ENCODE measurements around the gene CCL11.

Gene CCL11

DNA sequence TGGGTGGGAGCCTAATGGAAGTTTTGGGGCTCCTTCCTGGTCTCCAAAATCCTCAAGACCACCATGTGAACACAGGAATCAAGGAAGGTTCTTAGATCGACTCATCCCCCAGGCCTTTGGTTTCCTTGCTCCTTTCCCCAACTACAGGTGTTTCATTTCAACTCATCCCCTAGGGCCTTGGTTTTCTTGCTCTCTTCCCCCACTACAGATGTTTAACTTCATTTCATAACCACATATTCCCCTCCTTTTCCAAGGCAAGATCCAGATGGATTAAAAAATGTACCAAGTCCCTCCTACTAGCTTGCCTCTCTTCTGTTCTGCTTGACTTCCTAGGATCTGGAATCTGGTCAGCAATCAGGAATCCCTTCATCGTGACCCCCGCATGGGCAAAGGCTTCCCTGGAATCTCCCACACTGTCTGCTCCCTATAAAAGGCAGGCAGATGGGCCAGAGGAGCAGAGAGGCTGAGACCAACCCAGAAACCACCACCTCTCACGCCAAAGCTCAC, at the start of gene CCL11:
CCL11 (plus strand) TSS at position 457 of the 507 bp plus-strand sequence. CDS start 67 bp downstream, outside the sequence.
- DNase-seq, result no peak

DNA sequence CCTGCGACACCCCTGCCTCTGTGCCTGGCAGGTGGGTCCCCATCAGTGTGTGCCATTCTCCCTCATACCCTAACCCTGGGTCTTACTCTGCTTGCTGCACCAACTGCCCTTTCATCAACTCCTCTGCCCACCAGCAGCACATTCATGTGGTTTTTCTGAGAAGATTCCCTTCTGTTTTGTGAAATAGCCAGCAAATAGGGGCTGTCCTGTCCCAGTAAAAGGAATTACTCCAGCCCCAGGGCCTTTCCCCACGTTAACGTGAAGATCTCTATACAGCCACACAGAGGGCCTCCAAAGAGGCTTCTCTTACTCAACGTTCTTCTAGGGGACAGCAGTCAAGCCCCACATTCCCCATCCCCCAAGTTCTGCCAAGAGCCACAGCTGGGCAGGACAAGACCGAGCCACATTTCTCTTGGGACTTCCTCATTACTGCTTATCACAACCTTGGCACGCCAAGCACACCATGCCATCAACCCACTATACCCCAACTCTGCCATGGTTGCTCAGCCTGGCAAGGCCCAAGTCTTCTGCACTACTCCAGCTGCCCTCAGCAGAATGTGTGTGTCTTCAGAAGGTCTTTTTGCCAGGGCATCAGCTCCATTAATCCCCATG, 49.2 kb upstream of the CCL11 start:
- DNase-seq, result no peak

DNA sequence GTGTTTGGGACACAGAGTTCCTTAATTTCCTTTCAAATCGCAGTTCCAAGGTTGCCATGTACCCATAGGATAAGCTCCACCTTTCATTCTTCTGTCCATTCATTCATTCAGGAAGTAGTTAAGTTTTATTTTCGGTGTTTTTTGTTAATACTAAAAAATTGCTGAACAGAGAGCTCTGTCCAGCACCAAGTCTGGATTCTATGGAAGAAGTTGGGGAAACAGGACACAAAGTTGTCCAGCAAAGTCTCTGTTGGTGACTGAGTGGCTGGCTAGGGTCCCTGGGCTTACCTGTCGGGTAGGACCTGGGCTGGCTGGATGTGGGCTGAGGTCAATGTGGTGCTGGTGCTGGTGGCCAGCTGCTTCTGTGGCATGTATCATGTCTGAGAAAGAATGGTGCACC, 48.1 kb upstream of the CCL11 start:
- DNase-seq, result no peak

DNA sequence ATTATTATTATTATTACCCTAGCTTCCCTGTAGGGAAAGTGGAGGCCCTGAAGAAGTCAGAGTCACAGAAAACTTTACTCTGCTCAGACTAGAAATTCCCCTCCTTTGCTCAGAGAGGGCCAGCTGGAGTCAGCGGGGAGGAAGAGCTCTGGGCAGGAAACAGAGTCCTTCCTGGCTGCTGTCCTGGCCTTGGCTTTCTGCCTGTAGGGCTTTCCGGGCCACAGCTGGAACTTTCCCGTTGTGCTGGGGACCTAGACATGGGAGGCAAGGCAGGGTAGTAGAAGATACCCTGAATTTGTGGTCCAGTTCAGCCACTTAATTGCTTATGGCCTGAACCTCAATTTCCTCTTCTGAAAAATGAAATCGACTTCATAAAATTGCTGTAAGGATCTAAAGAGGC, 44.5 kb upstream of the CCL11 start:
- no peak for DNase-seq

DNA sequence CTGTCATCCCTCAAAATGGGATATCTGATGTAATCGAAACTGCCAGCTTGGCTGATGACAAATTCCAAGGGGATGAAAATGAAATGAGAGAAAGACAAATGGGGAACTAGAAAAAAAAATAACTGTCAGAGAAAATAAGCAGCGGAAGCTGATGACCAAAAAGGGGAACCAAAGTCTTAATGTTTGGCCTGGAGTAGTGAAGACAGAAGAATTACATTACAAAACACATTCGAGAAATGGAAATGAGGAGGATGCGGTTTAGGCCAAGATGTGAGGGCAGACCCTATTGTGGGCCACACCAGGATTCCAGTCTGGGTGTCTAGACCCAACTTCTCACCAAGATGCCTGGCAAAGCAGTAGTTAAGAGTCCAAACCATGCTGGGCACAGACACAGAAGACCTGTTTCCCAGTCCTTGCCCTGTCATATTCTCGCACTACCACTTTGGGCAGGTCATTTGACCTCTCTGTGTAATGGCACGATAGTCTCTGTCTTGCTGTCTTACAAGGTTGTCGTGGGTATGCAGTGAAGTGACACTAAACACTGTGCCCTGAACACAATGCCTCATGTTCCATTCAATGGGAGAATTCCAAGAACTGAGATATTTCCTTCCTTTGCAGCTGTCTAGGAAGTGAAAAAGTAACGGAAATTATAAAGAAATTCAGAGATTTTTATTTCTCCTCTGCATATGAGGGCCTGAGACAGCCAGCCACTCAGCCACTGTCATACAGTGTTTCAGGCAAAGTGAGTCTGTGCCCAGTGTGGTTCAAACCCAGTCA, 42.8 kb upstream of the CCL11 start:
- no peak for DNase-seq

DNA sequence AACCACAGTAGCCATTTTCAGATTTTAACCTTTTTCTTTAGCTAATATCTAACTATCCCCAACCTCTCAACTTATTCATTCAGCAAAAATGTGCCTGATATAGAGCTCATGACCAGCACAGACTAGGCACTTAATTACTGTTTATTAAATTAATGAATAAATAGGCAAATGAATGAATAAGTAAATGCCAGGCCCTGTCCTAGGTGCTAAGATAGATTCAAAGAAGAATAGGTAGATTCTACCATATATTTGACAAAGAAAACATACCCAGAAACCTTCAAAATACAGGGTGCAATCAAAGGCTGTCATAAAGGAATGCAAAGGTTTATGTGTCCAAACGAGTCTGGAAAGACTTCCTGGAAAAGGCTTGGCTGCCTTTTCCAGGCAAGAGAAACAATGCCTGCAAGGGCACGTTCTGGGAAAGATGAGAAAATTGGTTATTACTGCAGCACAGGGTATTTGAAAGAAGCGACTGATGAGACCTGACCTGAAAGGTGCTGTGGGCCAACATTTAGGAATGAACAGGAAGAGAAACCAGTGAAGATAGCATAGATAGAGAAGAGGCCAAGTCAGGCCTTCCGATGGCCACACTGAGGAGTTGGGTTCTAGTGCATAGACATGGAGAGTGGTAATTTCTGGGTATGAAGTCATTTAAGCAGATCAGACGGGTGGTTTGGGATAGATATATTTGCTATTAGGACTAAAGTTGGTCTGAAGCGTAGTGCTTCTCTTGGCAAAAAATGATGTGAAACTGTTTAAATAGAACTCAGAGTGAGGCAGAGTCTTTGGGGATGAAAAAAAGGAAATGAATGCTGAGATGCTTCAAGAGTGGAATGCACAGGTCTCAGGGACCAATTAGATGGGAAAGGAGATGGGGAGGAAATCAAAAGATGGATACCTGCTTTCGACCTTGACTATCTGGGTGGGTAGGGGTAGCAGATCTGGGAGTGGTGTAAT, 41.9 kb upstream of the CCL11 start:
- DNase-seq, result no peak

DNA sequence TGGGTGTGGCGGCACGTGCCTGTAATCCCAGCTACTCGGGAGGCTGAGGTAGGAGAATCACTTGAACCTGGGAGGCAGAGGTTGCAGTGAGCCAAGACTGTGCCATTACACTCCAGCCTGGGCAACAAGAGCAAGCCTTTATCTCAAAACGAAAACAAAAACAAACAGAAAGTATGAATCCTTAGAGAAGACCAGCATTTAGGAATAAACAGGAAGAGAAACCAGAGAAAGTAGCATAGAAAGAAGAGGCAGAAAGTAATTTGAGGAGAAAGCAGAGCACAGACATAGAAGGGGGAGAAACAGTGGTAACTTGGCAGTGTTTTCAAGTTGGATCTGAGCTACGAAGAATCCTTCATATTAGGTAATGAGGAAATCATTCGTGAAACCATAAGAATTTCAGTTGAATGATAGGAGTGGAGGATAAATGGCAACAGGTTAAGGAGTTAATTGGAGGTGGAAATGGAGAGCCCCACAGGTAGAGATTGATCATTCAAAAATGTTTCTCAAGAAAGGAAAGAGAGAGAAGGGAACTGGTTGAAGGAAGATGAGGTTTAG, 40.1 kb upstream of the CCL11 start:
- DNase-seq, result no peak

DNA sequence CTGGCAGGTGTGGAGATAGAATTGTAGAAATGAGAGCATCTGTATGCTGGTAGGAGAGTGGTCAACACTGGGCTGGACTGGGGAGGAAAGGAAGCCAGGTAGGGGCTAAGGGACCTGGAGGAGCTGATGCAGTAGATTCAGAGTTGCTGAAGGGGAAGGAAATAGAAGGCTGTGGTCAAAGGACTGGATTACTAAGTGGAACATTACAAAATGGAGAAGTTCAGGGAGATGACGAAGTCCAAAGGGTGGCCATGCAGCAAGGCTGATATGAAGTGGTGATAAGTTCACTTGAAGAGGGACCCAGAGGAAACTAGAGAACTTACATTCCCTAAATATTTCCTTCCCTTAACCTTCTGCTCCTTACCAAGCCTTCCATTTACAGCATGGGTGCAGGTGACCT, 39.1 kb upstream of the CCL11 start:
- no peak for DNase-seq

DNA sequence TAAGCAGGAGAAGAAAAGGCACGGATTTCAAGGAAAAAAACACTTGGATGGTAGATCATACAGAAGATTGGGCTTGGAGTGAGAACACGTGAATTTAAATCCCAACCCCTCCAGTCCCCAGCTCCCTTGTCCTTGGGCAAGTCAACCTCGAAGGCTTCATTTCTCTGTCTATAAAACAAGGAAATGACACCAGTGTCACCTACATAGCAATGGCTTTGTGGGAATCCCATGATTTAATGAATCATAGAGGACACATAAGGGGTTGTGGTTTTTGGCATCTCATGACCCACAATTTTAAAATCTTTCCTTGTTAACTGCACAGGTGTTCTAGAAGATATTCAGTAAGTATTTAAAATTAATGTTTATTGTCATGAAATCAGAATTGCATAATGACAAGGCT, 38.7 kb upstream of the CCL11 start:
- DNase-seq, result no peak

DNA sequence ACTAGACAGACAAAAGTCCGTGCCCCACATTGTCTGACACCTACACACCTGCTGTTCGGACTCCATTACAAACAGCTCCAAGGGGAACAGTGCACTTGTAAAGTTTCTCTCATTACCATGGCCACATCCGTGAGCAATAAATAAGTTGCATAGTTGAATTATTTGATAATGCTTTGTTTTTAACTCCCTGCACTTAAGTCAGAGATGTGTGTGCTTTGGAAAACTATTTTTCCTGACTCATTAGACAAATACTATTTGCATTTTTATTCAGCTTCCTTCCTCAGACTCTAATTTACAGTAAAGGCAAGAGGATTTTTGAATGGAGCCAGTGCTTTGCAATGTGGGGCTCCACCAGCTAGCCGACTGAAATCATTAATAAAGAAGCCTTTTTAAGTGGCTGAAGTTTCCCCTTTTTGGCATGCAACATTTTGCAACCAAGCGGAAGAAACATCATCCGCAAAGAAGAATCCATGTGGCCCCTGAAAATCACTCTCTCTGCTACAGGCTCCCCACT, 37.0 kb upstream of the CCL11 start:
- DNase-seq, result no peak

DNA sequence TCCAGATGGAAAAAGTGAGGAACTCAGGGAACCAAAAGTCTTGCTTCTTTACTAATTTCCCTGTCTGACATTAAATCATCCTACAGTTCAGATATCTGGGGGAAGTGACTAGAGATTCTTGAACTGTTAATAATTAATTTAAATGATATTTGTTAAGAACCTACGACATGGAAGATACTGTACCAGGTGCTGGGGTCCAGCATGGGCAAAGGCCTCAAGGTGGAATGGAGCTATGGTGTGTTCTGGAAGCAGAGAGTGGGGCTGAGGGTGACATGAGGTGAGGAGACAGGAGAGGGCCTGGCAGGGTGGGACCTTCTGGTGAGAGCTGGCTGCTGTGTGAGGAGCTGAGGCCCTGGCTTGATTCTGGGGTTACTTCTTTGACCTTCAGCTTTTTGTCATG, 36.5 kb upstream of the CCL11 start:
- no peak for DNase-seq

DNA sequence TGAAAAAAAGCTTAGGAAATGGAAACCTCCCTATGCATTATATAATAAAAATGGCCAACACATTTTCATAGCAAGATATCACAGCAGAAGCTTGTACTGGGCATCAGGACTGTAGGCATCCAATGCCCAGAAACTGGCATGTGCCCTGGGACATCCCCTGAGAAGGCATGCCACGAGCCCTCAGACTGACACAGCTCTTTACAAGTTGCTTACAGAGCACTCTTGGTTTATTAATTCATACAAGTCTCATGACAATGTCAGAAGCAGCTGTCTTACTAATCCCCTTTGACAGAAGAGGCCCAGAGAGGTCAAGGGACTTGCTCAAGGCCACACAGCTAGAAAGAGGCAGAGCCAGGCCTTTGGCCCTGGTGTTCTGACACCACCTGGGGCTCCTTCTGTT, 36.1 kb upstream of the CCL11 start:
- DNase-seq, result no peak

DNA sequence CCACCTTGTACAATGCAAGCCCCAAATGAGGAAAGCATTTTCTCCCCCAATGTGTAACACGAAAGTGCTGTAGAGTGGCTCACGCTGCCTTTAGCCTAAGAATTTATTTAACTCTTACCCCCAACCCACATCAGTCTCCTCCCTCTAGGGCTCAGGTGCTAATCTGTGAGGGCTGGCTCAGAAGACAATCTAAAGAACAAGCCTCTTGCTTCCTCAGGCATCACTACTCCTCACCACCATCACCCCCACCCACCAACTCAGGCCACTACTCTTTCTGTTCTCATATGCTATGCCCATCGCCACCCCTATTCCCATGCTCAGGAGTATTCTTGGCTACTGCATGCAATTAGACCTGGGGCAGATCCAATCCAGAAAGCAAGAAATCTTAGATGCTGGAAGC, 34.4 kb upstream of the CCL11 start:
- DNase-seq, result no peak

DNA sequence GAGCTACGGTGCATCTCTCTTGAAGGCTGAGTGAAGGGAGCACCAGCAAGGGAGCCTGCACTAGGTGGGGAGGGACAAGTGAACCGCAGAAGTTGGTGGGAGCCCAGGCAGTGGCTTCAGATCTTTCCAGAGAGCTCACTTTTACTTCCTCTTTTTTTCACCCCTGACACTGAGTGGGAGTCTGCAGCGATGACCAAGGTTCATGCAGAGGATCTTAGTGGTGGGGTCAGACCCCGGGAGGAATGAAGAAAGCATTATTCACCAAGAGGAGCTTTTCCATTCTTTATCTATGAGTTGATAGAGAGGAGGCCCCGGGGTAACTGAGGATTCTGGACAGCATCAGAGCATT, 33.5 kb upstream of the CCL11 start:
- no peak for DNase-seq

DNA sequence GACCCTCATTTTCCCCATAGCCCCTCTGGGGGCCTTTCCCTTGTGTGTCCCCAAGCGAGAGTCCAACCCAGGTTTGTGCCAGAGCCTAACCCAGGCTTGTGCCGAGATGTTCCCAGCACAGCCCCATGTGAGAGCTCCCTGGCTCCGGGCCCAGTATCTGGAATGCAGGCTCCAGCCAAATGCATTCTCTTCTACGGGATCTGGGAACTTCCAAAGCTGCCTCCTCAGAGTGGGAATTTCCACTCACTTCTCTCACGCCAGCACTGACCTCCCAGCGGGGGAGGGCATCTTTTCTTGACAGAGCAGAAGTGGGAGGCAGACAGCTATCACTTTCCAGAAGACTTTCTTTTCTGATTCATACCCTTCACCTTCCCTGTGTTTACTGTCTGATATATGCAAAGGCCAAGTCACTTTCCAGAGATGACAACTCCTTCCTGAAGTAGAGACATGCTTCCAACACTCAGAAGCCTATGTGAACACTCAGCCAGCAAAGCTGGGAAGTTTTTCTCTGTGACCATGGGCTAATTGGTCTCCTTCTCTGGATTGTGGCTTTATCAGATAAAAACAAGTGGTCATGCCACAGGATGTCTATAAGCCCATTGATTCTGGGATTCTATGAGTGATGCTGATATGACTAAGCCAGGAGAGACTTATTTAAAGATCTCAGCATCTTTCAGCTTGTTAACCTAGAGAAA, 33.0 kb upstream of the CCL11 start:
- no peak for DNase-seq

DNA sequence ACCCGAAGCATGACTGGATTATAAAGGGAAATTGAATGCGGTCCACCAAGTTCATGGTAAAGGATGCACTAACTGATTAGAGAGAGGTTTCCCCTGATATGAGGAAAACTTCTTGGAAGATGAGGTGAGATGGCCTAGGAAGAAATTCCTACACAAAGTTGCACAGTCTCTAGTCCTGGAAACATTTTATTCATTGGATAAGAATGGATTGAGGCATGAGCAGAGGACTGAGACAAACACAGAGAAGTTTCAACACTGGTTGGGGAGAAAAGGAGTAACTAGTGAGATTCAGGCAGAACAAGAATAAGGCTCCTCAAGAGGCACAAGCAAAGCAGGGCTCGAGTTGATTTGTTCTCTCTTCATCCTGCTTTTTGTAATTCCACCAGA, 32.4 kb upstream of the CCL11 start:
- DNase-seq, result no peak

DNA sequence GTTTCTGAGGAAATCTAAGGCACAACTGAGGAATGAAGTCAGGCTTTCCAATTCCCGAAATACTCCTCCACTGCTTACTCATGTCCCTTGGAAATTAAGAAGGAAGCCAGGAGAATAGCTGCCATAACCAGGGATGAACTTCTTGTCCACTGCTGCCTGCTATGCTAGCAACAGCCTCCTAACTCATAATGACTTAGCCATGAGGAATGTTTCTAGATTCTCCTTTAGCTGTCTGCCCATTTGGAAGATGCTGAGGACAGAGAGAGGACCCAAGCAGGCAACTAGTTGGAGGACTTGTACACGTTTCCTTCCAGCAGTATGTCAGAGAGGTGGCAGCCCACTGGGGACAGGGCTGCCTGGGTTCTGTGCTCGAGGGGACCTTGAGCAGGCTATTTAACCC, 31.4 kb upstream of the CCL11 start:
- no peak for DNase-seq

DNA sequence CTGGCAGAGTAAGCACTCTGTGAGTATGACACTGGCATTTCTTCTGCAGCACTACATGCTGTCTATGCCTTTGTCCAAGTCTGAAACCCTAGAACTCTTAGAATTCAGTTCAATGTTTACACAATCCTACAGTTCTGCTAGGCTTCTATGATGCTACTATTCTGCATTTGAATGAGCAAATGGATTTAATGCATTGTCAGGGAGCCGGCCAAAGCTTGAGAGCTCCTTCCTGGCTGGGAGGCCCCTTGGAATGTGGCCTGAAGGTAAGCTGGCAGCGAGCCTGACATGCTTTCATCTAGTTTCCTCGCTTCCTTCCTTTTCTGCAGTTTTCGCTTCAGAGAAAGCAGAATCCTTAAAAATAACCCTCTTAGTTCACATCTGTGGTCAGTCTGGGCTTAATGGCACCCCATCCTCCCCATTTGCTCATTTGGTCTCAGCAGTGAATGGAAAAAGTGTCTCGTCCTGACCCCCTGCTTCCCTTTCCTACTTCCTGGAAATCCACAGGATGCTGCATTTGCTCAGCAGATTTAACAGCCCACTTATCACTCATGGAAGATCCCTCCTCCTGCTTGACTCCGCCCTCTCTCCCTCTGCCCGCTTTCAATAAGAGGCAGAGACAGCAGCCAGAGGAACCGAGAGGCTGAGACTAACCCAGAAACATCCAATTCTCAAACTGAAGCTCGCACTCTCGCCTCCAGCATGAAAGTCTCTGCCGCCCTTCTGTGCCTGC, 30.7 kb upstream of the CCL11 start, which contains the start of gene CCL2:
CCL2 (plus strand) TSS at position 635 of the 730 bp plus-strand sequence; CDS start at position 700, 65 bp downstream.
- DNase-seq, result no peak

DNA sequence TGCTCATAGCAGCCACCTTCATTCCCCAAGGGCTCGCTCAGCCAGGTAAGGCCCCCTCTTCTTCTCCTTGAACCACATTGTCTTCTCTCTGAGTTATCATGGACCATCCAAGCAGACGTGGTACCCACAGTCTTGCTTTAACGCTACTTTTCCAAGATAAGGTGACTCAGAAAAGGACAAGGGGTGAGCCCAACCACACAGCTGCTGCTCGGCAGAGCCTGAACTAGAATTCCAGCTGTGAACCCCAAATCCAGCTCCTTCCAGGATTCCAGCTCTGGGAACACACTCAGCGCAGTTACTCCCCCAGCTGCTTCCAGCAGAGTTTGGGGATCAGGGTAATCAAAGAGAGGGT, 30.2 kb upstream of the CCL11 start:
- DNase-seq, result no peak

DNA sequence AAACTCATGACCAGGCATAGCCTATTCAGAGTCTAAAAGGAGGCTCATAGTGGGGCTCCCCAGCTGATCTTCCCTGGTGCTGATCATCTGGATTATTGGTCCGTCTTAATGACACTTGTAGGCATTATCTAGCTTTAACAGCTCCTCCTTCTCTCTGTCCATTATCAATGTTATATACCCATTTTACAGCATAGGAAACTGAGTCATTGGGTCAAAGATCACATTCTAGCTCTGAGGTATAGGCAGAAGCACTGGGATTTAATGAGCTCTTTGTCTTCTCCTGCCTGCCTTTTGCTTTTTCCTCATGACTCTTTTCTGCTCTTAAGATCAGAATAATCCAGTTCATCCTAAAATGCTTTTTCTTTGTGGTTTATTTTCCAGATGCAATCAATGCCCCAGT, 29.7 kb upstream of the CCL11 start:
- DNase-seq, result no peak

DNA sequence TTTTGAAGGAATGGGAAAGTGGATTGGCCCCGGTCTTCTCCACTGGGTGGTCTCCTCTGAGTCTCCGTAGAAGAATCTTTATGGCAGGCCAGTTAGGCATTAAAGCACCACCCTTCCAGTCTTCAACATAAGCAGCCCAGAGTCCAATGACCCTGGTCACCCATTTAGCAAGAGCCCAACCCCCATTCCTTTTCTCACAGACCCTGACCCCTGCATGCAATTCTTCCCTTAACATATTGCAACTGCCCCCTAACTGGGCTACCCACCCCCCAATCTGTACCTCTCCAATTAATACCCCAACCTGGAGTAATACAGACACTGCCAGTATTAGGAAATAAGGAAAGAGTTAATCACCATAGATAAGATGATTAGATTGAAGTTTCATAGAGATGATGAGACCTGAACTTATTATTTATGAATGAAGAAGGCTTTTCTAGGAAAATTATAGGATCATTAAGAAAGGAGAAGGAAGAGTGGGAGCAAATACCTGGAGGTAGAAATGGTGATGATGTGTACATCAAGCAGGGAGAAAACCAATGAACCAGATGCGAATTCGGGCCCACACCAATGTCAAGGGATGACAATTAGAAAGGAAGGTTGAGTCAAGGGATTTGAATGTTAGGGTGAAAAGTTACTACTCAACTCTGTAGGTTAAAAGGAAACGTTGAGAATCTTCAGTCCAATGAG, 28.1 kb upstream of the CCL11 start:
- no peak for DNase-seq
